CD4-positive, alpha-beta T cell treated with Interleukin-10 for 1 hour (primary cell): ENCODE measurements around the gene RLN1.
A peak's percentile ranks its signal among the peaks of the same experiment; 100 is the strongest.
"Not testable (repeated sequence)": the region's sequence is repeated elsewhere in the genome, so short reads cannot be mapped to it uniquely, and the experiment has no call there.

Source experiments
- DNase-seq: peaks from one replicate; pipeline ENCODE4 v3.0.0-alpha.2; 2020

RLN1 gene

GRCh38 chr9:5338992-5339981, at the start of gene RLN1:
Gene RLN1, minus strand, starts transcription at chr9:5339876. Its CDS starts 130 bp downstream, at chr9:5339746.
- peak; percentile 30 for DNase-seq

DNA sequence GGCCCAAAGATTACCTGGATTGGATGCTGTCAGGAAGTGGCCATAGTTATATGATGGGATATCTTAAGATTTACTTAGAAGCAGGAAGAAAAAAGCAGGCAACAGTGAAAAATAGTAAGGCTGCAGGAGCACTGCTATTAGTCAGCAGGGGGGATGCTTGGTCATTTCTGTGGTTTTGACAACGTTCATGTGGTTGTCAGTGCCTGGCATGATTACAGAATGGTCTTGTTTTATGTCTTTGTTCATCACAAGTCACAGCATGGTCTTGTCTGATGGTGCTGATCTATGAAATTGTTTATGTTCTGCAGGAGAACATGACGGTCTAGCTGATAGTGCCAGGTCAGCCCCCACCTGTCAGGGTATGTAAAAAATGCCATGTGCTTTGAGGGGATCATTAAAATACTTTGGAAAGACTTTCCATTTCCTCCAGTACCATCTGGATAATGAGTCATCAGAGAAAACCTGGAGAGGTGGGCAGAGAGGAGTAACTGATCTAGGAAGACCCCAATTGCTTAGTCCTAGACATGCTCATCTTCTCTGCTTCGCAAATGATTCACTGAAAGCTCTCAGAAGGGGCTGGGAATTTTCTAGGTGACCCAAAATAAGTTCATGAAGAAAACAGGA, 49.5 kb upstream of the RLN1 start:
- no peak for DNase-seq

- no peak for DNase-seq
Observed at GRCh38 chr9:5388026-5388819, 48.5 kb upstream of the RLN1 start.

DNA sequence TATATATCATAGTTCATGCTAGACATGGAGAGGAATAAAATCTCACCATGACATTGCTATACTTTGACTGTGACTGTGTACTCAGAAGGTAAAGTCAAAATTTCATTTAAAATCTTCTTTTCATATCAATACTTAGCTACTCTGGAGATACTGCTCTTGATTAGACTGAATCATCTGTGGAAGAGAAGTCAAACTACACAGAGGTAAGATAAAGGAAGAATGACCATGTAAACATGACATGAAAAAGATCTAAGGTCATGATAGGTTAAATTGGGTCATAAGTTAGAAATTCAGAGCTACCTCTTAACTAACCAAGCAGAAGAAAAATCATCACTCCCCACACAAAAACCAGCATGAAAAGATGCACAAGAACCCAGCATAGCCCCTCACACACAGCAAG, 44.8 kb upstream of the RLN1 start:
- no peak for DNase-seq

GRCh38 chr9:5382479-5382878, 42.8 kb upstream of the RLN1 start:
- no peak for DNase-seq

- peak; percentile 10 for DNase-seq
Observed at GRCh38 chr9:5375790-5376477, 36.3 kb upstream of the RLN1 start.

DNA sequence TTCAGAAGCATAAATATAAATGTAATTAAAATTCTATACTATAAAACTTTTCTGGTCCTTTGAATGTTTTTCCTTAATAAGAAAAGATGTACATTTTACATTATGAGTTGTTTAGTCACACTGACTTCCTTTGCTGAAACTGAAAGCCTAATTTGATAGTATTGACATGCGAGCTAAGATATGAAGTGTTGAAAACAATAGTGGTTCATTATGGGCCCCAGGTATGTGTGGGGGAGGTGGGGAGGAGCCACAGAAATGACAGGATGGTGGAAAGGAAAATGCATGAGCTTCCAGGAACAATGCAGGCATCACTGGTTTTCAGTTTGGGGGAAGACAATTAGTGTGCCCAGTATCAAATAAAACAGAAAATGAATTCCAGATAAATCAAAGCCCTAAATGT, 35.4 kb upstream of the RLN1 start:
- DNase-seq: no peak

GRCh38 chr9:5364294-5365024, 24.8 kb upstream of the RLN1 start:
- DNase-seq: no peak

DNA sequence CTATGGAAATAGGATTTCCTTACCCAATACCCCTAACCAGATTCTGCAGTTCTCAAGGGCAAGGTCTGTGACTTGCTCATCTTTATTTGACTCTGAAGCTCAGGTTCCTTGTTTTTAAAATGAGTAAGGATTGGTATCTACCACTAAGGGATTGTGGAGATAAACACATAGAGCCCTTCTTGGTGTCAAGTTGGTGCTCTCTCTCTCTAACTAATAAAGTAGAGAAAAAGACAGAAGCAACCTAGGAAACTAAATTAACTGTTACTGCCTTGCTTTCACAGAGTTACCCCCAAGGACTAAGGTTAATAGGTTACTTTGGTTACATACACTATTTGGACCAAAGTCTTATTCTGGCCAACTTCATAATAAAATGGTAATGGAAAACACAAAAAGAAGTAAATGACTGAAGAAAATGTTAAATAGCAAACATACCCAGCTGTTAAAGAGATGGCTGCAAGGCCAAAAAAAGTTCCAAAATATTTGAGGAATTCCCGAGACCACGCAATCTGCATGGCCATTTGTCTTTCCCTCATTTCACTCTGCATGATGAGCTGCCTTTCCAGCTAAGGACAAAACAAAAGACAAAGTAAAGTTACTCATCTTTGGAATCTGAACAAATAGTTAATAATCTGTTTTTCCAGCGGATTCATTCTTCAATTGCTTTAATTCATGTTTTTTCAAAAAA, 21.8 kb upstream of the RLN1 start:
- no peak for DNase-seq

GRCh38 chr9:5360341-5360740, 20.7 kb upstream of the RLN1 start:
- DNase-seq: no peak

DNA sequence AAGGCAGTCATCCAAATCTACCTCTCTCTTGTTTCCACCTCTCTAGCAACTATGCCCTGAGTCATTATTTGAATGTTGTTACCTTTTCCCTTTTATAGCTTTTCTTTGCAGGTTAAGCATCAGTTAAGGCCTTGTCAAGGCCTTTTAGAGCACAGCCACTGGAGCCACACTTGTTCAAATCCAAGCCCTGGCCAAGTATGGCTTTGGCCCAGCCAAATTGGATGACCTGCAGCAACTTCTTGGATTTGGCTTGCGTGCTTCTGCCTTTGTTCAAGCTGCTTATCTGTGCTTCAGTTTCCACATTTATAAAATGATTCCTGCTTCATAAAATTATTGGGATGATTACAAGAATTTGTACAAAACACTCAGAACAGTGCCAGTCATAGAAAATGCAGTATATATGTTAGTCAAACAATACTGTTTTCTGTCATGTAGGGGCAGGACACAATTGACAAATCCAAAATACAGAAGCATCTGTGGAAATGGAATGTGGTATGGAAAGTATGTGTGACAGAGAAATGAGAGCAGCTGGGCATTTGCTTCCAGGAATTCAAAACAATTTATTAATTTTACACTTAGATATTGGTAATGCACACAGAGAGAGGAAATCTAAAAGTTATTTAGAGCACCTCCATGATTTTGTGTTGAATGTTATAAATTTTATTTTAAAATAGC, 17.9 kb upstream of the RLN1 start:
- no peak for DNase-seq

DNA sequence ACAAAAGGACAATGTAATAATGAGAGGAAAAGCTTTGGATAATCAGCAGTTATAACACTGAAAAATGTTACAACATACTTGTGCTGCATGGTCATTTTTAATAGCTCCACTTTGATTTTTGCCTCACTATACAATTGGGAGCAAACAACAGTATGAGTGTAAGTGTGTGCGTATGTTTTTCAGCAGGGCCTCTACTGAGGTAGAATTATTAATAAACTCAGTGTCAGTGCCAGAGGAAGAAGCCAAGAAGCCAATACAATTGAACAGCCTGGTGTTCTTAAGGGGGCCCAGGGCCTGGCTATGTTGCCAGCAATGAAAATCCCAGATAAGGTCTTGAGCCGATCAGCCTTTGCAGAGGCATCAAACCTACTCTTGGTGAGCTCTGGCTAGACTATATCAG, 16.1 kb upstream of the RLN1 start:
- DNase-seq: no peak

DNA sequence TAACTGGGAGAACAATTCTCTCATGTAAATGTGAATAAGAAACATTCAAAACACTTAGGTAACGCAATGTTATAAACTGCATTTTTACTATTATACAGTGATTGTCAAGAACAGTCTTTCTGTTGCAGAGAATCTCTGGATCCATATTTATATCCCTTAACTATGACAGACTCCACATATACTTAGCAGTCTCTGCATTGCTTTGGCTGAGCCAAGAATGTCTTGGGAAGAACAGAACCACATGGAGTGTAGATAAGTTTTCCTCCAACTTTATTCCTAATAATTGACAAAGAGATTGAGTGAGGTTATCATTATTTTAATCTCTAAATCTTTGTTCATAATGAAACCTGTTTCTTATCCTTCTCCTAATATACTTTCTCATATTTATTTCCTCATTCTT, 15.6 kb upstream of the RLN1 start:
- no peak for DNase-seq

DNA sequence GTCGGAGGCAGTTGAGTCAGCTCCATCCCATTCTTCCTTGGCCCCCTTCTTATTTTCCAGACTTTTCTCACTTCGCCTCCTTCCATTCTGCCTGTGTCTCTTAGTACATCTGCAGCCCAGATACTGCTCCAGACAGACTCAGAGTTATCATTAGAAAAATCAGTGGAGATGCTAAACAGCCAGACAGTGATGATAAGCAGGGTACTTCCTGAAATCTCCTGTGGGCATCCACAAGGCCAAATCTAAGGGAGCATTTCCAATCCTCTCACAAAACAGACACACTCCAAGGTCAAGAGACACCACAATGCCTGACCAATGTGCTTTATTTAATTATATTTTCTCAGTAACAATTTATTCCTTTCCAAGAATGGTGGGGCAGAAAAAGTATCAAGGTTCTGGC, 14.5 kb upstream of the RLN1 start:
- no peak for DNase-seq

GRCh38 chr9:5352637-5353248, 13.1 kb upstream of the RLN1 start:
- peak; percentile 43 for DNase-seq

- peak; percentile 62 for DNase-seq
Observed at GRCh38 chr9:5336688-5337087, 3.0 kb downstream of the RLN1 start.

DNA sequence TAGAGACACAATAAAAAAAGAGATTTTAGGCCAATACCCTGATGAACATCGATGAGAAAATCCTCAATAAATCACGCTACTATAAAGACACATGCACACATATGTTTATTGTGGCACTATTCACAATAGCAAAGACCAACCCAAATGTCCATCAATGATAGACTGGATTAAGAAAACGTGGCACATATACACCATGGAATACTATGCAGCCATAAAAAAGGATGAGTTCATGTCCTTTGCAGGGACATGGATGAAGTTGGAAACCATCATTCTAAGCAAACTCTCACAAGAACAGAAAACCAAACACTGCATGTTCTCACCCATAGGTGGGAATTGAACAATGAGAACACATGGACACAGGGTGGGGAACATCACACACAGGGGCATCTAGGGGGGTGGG, 8.4 kb downstream of the RLN1 start:
- not testable (repeated sequence) for DNase-seq

- DNase-seq: peak; percentile 61
Observed at GRCh38 chr9:5326893-5327548, 12.7 kb downstream of the RLN1 start.

GRCh38 chr9:5326187-5326586, 13.5 kb downstream of the RLN1 start:
- DNase-seq: no peak

- not testable (repeated sequence) for DNase-seq
Observed at GRCh38 chr9:5321601-5322000, 18.1 kb downstream of the RLN1 start.
